ENCODE results near the gene LAIR1.

The LAIR1 gene

GRCh38 chr19:54312436-54313377 lies 52.0 kb downstream of the LAIR1 start, which contains the start of gene LILRA5:
Gene LILRA5 (minus strand): TSS chr19:54313166. CDS start chr19:54313019, 147 bp downstream.
- DNase-seq, result no peak

GRCh38 chr19:54312011-54312410 lies 52.7 kb downstream of the LAIR1 start:
- DNase-seq, result no peak

- no peak for DNase-seq
Observed at GRCh38 chr19:54311486-54311885, 53.2 kb downstream of the LAIR1 start.

GRCh38 chr19:54310543-54310942 lies 54.2 kb downstream of the LAIR1 start:
- DNase-seq, result no peak

- DNase-seq, result no peak
Observed at GRCh38 chr19:54309811-54310210, 54.9 kb downstream of the LAIR1 start.

GRCh38 chr19:54307389-54308020 lies 57.2 kb downstream of the LAIR1 start:
- DNase-seq, result no peak

- no peak for DNase-seq
Observed at GRCh38 chr19:54305141-54305540, 59.6 kb downstream of the LAIR1 start.

GRCh38 chr19:54302257-54302656 lies 62.5 kb downstream of the LAIR1 start:
- no peak for DNase-seq
